Measurements from ENCODE around the gene ITSN1.
"Not testable (repeated sequence)": the region's sequence is repeated elsewhere in the genome, so short reads cannot be mapped to it uniquely, and the experiment has no call there.

The ITSN1 gene

DNA sequence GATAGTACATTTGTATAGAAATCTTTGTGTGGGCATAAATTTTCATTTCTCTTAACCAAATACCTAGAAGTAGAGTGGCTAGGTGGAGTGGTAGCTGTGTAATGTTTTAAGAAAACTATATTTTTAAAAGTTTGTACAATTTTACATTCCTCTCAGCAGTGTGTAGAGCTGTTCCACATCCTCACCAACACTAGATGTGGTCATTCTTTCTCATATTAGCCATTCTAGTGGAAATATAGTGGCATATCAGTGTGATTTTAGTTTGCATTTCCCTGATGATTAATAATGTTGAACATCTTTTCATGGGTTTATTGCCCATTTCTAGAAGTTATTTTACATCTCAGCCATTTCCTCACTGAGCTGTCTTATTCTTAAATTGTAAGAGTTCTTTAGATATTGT lies 65.5 kb downstream of the ITSN1 start:
- in situ Hi-C loops (cut with MboI; ENCODE audit: low sequenced_read_pairs, unreplicated experiment): no loop called here
- no peak for TF ChIP-seq CTCF (IDR thresholded peaks at IDR 0.05; ENCODE audit: borderline replicate concordance, control extremely low read depth, extremely low read depth, insufficient read depth, missing control alignments)
- no peak for DNase-seq (ENCODE audit: low spot score)

- no peak for DNase-seq (ENCODE audit: low spot score)
- no peak for TF ChIP-seq CTCF (IDR thresholded peaks at IDR 0.05; ENCODE audit: borderline replicate concordance, control extremely low read depth, extremely low read depth, insufficient read depth, missing control alignments)
- in situ Hi-C loops (cut with MboI; ENCODE audit: low sequenced_read_pairs, unreplicated experiment): no loop called here
Observed at GRCh38 chr21:33708874-33709273, 66.6 kb downstream of the ITSN1 start.

GRCh38 chr21:33712022-33712803 lies 69.9 kb downstream of the ITSN1 start:
- in situ Hi-C loops (cut with MboI; ENCODE audit: low sequenced_read_pairs, unreplicated experiment): no loop called here
- DNase-seq (ENCODE audit: low spot score): no peak
- TF ChIP-seq CTCF (IDR thresholded peaks at IDR 0.05; ENCODE audit: borderline replicate concordance, control extremely low read depth, extremely low read depth, insufficient read depth, missing control alignments): no peak

DNA sequence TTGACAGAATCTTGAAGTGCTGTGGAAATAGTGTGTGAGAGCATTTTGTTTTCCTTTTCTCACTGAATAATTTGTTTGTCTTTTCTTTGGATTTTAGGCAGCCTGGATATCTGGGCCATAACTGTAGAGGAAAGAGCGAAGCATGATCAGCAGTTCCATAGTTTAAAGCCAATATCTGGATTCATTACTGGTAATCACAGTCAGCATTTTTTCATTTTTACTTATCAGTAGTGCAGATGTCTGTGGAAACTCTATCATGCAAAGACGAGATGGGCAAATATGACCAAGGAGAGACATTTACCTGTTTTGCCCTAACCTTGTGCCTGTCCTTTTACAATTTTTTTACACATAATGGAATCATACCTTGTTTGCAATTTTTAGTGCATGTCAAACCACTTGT lies 78.8 kb downstream of the ITSN1 start:
- no peak for TF ChIP-seq CTCF (IDR thresholded peaks at IDR 0.05; ENCODE audit: borderline replicate concordance, control extremely low read depth, extremely low read depth, insufficient read depth, missing control alignments)
- in situ Hi-C loops (cut with MboI; ENCODE audit: low sequenced_read_pairs, unreplicated experiment): no loop called here
- DNase-seq (ENCODE audit: low spot score): no peak

- in situ Hi-C loops (cut with MboI; ENCODE audit: low sequenced_read_pairs, unreplicated experiment); DNase-seq (ENCODE audit: low spot score): not testable (repeated sequence)
Observed at GRCh38 chr21:33729139-33729538, 86.8 kb downstream of the ITSN1 start.

- no peak for DNase-seq (ENCODE audit: low spot score)
- in situ Hi-C loops (cut with MboI; ENCODE audit: low sequenced_read_pairs, unreplicated experiment): no loop called here
- TF ChIP-seq CTCF (IDR thresholded peaks at IDR 0.05; ENCODE audit: borderline replicate concordance, control extremely low read depth, extremely low read depth, insufficient read depth, missing control alignments): no peak
Observed at GRCh38 chr21:33729641-33730040, 87.3 kb downstream of the ITSN1 start.

DNA sequence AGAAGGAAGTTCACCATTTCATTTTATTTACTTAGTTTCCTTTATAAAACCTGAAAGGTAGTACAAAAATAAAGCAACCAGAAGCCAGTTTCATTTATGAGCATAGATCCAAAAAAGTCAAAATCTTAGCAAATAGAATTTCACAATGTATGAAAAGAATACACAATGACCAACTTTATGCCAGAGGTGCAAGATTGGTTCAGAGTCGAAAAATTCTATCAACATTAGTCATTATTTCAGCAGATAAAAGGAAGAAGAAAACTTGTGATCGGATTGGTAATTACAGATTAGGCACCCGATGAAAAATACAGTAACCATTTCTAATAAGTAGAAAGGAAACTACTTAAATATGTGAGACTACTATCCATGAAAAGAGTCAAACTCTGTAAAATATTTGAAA lies 89.1 kb downstream of the ITSN1 start:
- in situ Hi-C loops (cut with MboI; ENCODE audit: low sequenced_read_pairs, unreplicated experiment): no loop called here
- DNase-seq (ENCODE audit: low spot score): no peak
- TF ChIP-seq CTCF (IDR thresholded peaks at IDR 0.05; ENCODE audit: borderline replicate concordance, control extremely low read depth, extremely low read depth, insufficient read depth, missing control alignments): no peak

All from GM13976 (cell line).